Measurements from ENCODE around the gene CRIP2. TPM values are rescaled to one million over a fixed set of nuclear protein-coding genes. Genes with fewer than 3 reads are reported as not detected.
A peak's percentile ranks its signal among the peaks of the same experiment; 100 is the strongest.

CRIP2 gene
- total RNA-seq, 4 donors from 2014 or later, result 101 to 160 (median 136) TPM

DNA sequence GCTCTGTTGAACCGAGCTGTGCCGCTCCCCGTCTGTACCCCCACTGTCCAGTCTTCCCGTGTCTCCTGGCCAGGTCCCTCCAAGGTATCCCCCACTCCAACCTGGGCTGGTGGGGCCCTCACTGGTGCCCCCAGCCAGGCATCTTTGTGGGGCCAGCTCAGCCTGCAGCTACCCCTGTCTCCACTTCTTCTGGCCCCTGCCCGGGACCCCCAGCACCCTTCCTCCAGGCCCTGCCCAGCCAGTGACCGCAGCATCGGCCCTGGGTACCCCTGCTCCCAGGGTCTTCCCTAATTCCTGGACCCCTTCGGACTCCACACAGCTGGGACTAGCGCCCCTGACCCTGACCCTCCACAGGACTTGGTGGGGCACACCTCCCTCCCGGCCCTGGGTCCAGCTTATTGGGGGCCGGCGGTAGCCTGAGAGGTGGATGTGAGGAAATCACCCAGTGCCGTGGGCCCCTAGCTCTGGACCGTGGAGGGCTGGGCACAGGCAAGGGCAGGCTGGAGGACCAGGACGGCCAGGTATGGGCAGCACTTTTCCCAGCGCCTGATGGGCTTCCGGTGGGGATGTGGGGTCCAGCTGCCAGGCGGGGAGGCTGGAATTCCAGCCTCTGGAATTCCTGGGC is 8.0 kb downstream of the CRIP2 start:
- Histone ChIP-seq H3K4me1 (peaks cover 50 to 76% of the 10 kb centered on the region in 2 donors), H3K27ac (peak overlapping the region; percentile 90 to 97 (median 95)), H3K36me3 (peaks cover 4 to 6% of the 10 kb centered on the region in 2 donors), H3K4me3 (replicated peaks in 1 of 3) (no peak overlapping the region), H3K27me3 (no peaks in the 10 kb centered on the region), H3K9me3 (no peaks in the 10 kb centered on the region)
- intact Hi-C loops (cut with DNase I), result no loop called here
- WGBS, 2 donors, result 47 to 66% methylated on average over 10 to 16 of the region's 18 CpGs
- TF ChIP-seq, protein P1, sequence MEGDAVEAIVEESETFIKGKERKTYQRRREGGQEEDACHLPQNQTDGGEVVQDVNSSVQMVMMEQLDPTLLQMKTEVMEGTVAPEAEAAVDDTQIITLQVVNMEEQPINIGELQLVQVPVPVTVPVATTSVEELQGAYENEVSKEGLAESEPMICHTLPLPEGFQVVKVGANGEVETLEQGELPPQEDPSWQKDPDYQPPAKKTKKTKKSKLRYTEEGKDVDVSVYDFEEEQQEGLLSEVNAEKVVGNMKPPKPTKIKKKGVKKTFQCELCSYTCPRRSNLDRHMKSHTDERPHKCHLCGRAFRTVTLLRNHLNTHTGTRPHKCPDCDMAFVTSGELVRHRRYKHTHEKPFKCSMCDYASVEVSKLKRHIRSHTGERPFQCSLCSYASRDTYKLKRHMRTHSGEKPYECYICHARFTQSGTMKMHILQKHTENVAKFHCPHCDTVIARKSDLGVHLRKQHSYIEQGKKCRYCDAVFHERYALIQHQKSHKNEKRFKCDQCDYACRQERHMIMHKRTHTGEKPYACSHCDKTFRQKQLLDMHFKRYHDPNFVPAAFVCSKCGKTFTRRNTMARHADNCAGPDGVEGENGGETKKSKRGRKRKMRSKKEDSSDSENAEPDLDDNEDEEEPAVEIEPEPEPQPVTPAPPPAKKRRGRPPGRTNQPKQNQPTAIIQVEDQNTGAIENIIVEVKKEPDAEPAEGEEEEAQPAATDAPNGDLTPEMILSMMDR (IDR thresholded peaks at IDR 0.05), result no peak
- TF ChIP-seq POLR2A (IDR thresholded peaks at IDR 0.05), result no peak
- DNase-seq, result no peak

DNA sequence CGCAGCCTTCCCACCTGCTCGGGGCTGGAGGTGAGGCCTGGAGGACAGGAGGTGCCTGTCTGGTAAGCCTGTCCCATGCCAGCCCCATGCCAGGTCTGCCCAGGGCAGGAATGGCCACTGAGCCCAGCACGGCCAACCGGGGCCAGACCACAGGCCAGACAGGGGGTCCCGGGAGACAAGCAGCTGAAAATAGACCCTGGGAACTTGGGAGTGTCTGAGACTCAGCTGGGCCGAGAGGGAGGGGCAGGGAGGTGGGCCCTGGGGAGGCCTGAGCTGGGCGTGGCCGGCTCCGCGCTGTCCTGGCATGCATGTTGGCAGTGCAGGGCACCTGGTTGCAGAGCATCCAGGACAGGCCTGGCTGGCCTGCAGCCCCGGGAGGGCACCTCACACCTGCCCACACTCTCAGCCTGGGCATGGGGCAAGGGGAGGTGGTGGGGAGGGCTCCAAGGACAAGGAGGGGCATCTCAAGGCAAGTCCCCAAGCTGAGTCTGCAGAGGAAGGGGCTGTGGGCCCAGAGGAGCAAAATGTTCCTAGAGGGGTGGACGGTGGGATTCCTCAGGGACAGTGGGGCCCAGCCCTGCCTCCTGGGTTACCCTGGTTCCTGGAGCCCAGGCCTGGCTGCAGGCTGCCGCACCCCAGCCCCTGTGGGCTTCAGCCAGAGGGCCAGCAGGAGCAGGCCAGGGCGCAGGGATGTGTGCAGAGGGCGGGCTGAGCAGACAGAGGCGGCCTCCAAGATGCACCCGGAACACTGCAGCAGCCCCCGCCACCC is 8.9 kb downstream of the CRIP2 start:
- Histone ChIP-seq H3K4me1 (peaks cover 56 to 85% of the 10 kb centered on the region in 2 donors), H3K36me3 (peaks cover 4 to 6% of the 10 kb centered on the region in 2 donors), H3K27me3 (no peaks in the 10 kb centered on the region), H3K27ac (peak overlapping the region; percentile 90 to 97 (median 95)), H3K9me3 (no peaks in the 10 kb centered on the region), H3K4me3 (replicated peaks in 1 of 3) (no peak overlapping the region)
- peak; percentile 56 to 67 for DNase-seq
- WGBS, 2 donors, result 59 to 61% methylated on average over 5 of the region's 18 CpGs
- TF ChIP-seq POLR2A (IDR thresholded peaks at IDR 0.05), result no peak
- TF ChIP-seq, protein P1 (IDR thresholded peaks at IDR 0.05), result no peak
- intact Hi-C loops (cut with DNase I), result no loop called here

DNA sequence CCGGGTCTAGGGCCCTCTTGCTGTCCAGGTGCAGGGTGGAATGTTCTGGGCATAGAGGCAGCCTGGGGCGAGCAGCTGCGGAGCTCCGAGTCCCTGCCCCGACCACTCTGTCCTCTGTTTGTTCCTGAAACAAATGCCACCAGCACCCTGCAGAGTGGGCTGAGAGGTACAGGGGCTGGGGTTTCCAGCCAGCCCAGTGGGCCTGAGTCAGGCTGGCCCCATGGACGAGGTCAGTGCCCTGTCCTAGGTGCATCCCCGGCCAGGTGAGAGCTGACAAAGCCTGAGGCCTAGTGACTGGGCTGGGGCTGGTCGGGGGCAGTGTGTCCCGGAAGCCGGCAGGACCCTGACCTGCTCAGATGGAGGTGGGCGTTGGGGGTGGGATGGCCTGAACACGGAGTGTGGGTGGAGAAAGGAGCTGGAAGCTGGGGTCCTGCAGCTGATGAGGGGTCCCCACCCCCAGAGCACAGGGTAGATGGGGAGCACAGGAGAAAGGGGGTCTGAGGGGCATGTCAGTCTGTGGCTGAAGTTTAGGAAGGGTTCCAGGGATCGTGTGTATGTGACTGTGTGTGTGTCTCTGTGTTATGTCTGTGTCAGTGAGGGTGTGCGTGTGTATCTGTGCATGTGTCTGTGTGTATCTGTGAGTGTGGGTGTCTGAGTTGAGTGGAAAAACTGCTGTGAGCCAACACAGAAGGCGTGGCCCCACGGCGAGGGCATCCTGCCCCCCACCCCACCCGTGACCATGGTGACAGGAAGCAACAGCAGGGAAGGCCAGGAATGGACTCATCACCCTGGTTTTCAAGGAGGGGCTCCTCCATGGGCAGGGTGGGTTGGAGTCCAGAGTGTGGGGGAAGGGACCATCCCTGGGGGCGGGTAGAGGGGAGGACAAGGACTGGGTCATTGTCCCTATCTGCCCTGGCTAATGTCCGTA is 9.7 kb downstream of the CRIP2 start:
- DNase-seq, result no peak
- Histone ChIP-seq H3K4me3 (replicated peaks in 1 of 3) (no peak overlapping the region), H3K9me3 (no peaks in the 10 kb centered on the region), H3K27ac (peak overlapping the region in 2 of 3 donors; percentile 90 to 97), H3K4me1 (peaks cover 62 to 93% of the 10 kb centered on the region in 2 donors), H3K27me3 (no peaks in the 10 kb centered on the region), H3K36me3 (peaks cover 3 to 4% of the 10 kb centered on the region in 2 donors)
- intact Hi-C loops (cut with DNase I), result no loop called here
- WGBS, 2 donors, result 74 to 75% methylated on average over 18 to 19 of the region's 20 CpGs
- no peak for TF ChIP-seq POLR2A (IDR thresholded peaks at IDR 0.05)
- TF ChIP-seq, protein P1 (IDR thresholded peaks at IDR 0.05), result no peak

DNA sequence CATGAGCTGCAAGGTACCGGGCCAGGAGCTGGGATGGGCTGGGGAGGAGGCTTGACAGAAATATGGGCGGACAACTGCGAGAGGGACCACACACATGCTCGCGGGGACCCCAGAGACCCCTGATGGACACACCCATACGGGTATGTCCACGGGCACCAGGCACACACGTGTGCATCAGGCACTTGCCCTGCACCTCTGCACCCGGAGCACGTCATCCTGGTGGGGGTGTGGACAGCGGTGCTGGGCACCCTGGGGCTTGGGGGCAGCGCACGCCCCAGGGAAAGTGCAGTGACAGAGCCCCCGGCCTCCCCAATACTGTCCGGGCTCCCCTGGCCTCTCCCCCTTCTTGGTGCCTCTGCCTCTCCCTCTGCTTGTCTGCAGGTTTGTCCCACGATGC is 10.4 kb downstream of the CRIP2 start:
- Histone ChIP-seq H3K4me3 (replicated peaks in 1 of 3) (no peak overlapping the region), H3K4me1 (peaks cover 67 to 95% of the 10 kb centered on the region in 2 donors), H3K9me3 (no peaks in the 10 kb centered on the region), H3K27ac (peak overlapping the region in 1 of 3 donors; percentile 33), H3K36me3 (no peaks in the 10 kb centered on the region), H3K27me3 (no peaks in the 10 kb centered on the region)
- no peak for DNase-seq
- TF ChIP-seq, protein P1 (IDR thresholded peaks at IDR 0.05), result no peak
- TF ChIP-seq POLR2A (IDR thresholded peaks at IDR 0.05), result no peak
- WGBS, 2 donors, result 79 to 85% methylated on average over 9 to 14 of the region's 16 CpGs
- intact Hi-C loops (cut with DNase I), result loop anchor here (5.0 kb wide), 1 partner anchor 118 kb away; no protein-coding TSS in a partner anchor
